Stimulated activated CD4-positive, alpha-beta T cell treated with anti-CD3 and anti-CD28 coated beads, Interleukin-1b, Interleukin-23, amount 100 ng/mL, for 48 hours (primary cell): Measurements from ENCODE around the gene TRIP10.
A peak's percentile ranks its signal among the peaks of the same experiment; 100 is the strongest.

Source experiments
- DNase-seq: peaks from one replicate; pipeline ENCODE4 v3.0.0-alpha.2; 2020

The TRIP10 gene

DNA sequence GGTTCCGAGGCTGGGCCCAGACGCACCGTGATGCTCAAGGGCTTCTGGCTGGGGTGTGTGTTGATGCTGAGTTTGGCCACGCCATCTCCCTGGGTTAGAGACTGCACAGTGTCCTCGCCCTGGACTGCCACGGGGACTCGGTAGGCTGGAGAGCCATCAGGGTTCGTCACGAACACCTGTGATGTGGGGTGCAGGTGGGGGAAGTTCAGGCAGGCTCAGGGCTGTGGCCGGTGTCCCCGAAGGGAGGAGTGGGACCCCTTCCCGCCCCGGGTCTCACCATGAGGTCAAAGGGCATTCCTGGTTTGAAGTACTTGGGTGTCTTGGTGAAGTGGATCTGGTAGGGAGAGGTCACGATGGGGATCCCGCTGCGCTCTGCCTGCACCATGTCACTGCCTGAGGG, 27.2 kb upstream of the TRIP10 start:
- no peak for DNase-seq

DNA sequence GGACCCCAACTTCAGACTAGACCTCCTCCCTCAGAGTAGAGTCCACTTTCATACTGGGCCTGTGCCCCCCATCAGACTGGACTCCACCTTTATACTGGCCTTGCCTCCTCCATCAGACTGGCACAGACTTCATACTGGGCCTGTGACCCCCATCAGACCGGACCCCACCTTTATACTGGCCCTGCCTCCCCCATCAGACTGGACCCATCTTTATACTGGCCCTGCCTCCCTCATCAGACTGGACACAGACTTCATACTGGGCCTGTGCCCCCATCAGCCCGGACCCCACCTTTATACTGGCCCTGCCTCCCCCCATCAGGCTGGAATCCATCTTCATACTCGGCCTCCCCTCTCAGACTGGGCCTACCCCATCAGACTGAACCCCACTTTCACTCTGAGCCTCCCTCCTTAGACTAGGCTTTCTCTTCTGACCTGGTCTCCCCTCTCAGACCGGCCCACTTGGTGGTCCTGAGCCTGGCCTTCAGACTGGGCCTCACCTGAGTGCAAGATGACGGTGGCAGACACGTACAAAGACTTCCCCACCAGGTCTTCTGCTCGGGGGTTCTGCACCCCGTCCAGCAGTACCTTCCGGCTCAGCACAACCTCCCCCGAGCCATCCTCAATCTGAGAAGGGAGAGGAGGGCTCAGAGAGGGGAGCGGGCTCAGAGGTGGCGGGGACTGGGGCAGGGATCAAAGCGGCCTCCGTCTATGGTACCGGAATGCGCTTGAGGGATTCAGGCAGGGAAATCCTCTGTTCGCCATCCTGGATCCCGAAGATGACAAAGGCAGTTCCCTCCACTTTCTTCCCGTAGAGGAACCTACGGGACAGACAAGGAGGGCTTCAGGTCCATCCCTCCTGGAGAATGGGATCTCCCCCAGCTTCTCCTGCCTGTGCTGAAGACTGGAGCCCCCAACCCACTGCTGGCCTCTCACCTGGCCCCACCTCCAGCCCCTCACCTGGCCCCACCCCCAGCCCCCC, 26.5 kb upstream of the TRIP10 start:
- DNase-seq: no peak

DNA sequence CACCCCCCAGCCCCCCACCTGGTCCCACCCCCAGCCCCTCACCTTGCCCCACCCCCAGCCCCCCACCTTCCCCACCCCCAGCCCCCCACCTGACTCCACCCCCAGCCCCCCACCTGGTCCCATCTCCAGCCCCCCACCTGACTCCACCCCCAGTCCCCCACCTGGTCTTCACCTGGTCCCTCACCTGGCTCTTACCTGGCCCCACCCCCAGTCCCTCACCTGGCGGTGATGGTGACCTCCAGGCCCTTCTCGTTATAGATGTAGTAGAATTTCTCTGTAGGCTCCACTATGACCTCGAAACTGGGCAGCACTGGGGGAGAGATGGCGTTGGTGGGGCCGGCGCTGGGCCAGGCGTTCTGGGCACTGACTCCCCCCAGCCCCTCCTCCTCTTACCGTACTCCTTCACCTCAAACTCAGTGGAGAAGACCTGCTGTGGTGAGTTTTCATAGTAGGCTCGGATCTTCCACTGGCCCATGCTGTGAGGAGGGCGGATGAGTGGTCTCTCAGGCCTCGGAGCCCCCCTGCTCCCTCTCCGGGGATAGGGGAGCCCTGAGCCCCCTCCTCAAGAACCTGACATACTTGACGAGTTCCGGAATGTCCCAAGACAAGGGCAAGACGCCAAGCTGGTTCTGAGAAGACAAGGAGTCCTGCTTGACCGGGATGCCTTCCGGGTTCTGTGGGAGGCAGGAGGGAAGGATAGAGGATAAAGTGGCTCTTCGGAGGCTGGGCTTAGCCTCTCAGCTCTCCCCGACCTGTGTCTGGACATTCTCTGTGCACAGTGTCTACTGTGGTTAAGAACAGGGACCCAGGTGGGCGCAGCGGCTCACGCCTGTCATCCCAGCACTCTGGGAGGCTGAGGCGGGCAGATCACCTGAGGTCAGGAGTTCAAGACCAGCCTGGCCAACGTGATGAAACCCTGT, 25.4 kb upstream of the TRIP10 start:
- no peak for DNase-seq

DNA sequence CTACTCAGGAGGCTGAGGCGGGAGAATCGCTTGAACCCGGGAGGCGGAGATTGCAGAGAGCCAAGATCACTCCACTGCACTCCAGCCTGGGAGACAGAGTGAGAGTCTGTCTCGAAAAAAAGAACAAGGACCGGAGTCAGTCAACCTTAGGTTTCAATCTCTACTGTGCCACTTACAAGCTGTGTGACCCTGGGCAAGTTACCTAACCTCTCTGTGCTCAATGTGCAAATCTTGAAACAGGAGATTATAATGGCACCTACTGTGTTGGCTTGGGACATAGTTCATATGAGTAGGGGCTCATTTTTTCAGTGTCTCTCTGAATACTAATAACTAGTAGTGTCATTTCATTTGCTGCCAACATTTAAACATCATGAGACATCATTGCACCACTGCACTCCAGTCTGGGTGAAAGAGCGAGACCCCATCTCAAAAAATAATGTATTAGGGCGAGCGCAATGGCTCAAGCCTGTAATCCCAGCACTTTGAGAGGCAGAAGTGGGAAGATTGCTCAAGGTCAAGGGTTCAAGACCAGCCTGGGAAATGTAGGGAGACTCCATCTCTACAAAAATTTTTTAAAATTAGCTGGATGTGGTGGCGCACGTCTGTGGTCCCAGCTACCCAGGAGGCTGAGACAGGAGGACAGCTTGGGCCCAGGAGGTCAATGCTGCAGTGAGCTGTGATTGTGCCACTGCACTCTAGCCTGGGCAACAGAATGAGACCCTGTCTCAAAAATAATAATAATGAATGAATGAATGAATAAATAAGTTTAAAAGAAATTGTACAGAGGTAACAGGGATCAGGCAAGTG, 24.5 kb upstream of the TRIP10 start:
- no peak for DNase-seq

DNA sequence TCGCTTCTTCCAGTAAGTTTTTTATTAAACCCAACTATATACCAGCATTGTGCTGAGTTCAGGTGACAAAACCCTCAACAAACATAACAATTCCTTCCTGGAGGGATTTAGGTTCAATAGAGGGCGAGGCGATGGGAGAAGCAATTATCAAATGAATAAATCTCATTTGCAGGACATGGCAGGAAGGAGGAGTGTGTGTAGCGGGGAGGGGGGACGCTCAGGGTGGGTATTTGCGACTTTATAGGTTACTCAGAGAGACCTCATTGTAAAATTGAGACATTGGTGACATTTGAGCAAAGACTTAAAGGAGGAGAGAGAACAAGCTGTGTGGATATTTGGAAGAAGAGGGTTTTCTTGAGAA, 22.9 kb upstream of the TRIP10 start:
- no peak for DNase-seq

DNA sequence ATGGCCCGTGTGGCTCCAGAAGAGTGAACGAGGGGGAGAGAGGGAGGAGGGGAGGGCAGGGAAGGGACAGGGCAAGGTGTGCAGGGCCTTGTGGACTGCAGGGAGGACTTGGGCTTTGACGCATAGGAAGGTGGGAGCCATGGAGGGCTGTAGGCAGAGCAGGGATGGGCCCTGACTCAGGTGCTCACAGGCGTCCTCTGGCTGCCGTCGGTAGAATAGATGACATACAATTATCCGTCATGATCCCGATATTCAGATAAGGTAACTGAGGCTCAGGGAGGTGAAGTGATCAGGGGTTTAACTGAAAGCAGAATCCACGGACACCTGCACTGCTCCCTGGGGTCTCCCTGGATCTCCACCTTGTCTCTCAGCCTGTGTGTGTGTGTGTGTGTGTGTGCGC, 22.4 kb upstream of the TRIP10 start:
- no peak for DNase-seq

DNA sequence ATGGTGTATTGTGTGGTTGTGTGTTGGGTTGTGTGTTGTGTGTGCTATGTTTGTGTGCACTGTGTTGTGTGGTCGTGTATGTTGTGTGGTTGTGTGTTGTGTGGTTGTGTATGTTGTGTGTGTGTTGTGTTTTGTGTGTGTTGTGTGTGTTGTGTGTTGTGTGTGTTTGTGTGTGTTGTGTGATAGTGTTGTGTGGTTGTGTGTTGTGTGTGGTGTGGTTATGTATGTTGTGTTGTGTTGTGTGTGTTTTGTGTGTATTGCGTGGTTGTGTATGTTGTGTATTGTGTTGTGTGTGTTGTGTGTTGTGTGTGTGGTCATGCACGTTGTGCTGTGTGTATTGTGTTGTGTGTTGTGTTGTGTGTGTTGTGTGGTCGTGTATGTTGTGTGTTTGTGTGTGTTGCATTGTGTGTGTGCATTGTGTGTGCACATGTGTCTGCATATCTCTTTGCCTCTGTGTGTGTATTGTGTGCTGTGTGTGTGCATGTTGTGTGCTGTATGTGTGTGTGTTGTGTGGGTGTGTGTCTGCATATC, 22.0 kb upstream of the TRIP10 start:
- DNase-seq: no peak

DNA sequence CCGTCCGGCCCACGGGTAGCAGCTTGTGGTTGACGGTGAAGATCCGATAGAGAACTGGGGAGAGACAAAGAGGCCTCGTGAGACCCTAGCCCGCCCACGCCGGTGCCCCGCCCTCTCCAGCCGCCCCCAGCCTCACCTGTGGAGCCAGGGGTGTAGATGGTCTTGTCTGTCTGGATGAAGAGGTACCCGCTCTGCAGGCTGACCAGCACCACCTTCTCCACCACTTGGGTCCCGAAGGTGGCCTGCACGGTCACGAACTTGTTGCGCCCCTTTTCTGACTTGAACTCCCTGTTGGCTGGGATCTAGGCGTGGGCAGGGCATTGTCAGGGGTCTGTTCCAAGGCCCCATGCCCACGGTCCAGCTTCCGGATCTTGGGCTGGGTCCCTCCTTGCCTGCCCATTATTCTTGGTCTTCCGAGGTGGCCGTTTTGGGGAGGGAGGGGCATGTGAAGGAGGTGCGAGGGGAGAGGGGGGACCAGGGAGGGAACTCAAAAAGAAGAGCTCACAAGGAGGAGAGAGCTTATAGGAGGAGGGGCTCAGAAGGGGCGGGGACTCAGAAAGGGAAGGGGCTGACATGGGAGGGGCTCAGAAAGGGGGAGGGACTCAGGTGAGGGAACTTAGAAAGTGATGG, 21.3 kb upstream of the TRIP10 start:
- no peak for DNase-seq

DNA sequence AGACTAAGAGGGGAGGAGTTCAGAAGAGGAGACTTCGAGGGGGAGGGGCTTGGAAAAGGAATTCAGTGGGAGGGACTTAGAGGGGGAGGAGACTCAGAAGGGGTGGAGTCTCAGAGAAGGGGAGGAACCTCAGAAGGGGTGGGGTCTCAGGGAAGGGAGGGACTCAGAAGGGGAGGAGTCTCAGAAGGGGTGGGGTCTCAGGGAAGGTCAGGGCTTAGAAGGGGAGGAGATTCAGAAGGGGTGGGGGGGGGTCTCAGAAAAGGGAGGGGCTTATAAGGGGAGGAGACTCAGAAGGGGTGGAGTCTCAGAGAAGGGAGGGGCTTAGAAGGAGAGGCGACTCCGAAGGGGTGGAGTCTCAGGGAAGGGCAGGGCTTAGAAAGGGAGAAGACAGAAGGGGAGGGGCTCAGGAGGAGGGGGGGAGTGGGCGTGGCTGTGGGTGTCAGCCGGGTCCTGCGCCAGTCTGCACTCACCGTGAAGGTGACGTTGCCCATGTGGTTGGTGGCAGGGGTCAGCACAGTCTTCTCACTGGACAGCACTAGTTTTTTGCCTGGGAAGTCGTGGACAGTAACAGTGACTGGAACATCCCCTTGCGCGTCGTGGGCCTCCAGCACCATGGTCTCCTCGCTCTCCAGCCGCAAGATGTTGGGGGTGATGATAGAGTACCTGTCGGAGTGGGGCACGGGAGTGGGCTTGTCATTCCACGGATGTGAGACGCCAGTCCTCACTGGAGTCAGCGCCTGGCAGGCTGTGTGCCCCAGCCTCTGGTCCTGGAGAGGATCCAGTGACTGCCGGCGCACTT, 20.5 kb upstream of the TRIP10 start:
- DNase-seq: peak; percentile 33

DNA sequence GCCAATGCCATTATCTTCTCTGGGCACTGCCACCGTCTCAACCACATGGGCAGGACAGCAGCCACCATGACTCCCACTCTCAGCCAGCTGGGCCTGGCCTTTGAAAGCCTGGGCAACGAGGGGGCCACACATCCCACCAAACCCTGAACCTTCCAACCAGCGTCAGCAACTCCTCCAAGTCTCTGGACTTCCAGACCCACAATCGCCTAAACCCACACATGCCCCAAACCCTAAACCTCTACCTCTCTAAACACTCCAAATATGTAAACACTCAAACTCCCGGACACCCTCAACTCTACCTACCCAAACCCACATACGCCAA, 20.0 kb upstream of the TRIP10 start:
- DNase-seq: no peak

DNA sequence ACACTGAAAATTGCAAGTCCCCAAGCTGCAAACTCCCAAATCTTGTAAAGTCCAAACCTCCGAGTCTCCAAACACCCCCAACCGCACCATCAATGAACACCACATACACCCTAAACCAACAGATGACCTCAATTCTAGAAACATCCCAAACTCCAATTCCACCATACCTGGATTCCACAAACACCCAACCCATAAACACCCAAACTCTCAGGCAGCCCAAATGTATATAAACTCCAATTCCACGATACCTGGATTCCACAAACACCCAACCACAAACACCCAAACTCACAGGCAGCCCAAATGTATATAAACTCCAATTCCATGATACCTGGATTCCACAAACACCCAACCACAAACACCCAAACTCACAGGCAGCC, 19.5 kb upstream of the TRIP10 start:
- no peak for DNase-seq

DNA sequence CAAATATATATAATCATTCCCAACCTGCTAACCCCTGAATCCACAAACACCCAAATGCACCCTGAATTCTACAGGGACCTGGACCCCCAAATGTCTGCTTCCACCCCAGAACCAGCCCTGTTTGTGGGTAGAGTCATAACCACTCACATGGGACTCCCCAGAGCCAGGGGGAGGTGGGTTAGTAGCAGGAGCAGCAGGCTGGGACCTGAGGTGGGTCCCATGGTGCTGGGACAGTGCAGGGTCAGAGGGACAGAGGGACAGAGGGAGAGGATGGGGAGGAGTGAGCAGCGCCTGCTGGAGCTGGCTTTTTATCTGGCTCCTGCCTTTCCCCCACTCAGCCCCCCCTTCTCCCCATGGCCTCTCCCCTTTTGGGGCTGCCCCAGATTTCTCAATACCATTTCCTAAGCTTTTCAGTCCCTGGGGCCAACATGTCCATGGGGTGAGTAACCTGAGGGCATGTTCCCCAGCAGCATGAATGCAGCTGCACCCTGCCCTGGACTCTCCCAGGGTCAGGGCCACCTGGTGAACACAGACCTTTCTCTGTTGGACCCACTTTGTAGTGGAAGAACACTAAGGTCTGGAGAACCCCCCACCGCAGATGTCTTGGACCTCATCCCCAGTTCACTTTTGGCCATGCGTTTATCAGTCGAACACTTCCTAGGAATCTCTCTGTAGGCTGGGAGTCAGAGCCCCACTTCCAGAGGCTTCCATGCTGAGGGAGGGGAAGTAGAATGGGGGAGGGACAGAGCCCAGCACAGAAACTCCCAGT, 18.9 kb upstream of the TRIP10 start, which contains the start of gene C3:
C3 (minus strand) TSS at position 282 of the 769 bp plus-strand sequence; CDS start at position 221, 61 bp downstream.
- DNase-seq: no peak

DNA sequence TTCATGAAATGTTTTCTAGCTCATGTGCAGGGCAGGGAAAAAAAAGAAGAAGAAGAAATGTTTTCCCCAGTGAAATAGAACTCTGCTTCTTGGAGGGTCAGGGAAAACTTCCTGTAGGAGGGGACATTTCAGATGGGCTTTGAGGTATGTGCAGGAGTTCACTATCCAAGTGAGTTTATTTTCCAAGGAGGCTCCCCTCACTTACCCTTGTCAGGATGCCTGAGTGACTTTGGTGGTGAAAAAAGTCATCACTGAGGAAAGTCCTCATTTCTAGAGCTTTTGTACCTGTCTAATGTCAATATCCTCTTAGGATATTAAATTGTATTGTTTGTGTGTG, 18.4 kb upstream of the TRIP10 start:
- DNase-seq: no peak

DNA sequence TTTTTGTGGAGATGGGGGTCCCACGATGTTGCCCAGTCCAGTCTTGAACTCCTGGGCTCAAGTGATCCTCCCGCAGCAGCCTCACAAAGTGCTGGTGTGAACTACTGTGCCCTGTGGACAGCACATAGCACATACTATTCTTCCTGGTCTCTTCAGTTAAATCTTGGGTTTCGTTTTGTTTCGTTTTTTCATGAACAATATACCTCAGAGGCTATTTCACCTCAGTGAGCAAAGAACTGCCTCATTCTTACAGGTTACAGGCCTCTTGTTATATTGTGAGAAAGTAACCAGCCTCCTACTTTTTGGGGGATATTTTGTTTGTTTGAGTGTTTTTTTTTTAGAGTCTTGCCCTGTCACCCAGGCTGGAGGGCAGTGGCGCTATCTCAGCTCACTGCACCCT, 17.7 kb upstream of the TRIP10 start:
- DNase-seq: no peak

DNA sequence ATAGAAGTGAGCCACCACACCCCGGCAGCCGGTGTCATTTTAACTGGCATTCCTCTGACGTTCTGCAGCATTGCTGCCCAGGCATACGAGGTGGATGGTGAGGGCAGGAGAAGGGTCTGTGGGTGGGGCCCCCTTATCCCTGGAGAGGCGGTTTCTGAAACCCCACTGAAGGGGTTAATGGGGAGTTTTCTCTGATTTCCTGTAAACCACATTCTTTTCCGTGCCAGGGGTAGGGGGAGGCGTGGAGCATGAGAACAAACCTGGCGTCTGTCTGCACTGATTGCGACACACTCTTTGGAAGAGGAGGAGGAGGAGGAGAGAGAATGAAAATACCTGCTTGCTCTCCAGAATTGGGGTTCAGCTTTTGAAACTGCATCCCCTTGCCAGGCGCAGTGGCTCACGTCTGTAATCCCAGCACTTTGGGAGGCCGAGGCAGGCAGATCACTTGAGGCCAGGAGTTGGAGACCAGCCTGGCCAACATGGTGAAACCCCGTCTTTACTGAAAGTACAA, 16.3 kb upstream of the TRIP10 start:
- no peak for DNase-seq

DNA sequence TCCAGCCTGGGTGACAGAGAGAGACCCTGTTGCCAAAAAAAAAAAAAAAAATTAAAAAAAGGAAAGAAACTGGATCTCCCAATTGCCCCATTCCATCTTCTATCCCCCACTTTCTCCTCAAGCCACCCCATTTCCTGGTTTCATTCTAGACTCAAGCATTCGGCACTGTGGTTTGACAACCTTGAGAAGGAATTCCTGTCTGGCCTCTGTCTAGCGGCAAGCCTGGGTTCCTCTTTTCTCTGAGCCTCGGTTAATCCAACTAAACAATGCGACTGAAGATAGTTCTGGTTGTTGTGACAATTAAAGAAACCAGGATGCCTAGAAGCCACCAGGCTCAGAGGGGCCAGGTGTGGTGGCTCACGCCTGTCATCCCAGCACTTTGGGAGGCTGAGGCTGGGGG, 15.7 kb upstream of the TRIP10 start:
- DNase-seq: no peak

DNA sequence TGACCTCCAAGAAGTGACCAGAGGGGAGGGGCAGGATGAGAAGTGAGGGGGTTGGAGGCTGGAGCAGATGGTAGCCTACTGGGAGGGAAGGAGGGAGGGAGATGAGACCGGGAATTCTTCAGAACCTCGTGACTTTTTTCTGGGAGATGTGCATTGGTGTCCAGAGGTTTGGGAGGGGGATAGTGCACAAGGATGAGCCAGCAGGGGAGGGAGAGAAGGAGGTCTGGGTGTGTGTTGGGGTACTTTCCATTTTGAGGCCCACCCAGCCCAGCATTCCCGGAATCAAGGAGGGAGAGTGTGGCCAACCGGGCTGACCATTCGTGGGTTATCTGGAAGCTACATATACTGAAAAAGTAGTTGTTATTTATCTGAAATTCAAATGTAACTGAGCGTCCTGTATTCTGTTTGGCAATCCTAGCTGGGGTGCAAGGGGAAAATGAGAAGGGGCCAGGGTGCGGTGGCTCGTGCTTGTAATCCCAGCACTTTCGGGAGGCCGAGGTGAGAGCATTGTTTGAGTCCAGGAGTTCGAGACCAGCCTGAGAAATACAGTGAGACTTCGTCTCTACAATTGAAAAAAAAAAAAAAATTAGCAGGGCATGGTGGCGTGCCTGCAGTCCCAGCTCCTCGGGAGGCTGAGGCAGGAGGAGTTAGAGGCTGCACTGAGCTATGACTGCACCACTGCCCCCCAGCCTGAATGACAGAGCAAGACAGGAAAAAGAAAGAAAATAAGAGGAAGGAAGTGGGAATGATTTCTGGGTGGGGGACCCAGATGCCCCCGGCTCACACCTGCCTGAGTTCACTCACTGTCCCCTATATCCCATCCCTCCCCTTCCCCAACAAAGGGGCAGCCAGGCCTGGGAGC, 14.6 kb upstream of the TRIP10 start:
- DNase-seq: no peak

DNA sequence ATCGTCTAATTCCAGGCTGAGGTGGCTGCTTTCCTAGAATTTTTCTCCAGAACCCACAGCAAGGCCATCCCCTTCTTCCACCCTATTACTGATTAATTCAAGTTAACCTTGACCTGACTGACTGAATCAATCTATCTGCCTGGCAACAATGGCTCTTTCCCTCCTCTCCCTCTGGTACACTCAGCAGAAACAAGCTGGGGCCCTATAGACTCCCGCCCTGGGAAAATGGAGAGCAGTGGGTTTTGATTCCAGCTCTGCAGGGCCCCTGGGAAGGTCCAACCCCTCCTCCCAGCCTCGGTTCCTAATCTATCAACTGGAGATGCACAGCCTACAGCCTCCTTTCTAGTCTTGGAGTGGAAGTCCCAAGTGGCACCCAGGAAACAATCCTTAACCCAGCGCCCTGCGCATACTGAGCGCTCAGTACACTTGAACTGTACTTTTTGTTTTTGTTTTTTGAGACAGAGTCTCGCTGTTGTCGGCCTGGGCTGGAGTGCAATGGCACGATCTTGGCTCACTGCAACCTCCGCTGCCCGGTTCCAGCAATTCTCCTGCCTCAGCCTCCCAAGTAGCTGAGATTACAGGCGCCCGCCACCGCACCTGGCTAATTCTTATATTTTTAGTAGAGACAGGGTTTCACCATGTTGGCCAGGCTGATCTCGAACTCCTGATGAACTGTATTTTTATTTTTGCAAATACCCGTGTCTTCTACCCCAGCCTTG, 13.8 kb upstream of the TRIP10 start:
- DNase-seq: no peak

DNA sequence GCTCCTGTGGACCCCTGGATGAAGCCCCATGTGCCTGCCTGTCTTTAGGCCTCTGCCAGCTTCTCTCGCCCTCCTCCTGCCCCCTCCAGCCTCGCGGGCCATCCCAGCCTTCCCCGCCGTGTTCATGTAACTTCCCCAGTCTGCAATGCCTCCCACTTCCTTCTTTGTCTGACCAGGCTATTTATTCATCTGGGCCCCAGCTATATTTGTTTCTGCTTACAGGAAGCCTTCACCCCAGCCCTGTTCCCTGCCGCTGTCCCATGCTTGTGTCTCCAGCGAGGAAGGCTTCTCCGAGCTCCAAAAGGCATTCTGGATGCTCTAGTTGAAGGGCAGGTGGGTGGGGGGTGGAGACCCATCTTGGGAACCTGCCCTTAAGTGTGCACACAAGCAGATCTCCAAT, 11.1 kb upstream of the TRIP10 start:
- no peak for DNase-seq
